Suprapubic skin (tissue), 3 donors: Measurements from ENCODE around the gene TSPAN33.

Experiments used
- POLR2A ChIP-seq, 2 donors: fragments of 450-650 bp; IDR thresholded peaks; one replicate each; pipeline ENCODE4 v1.6.1; 2017; ENCODE audit warnings: antibody characterized with exemption in 2 of 2, mild to moderate bottlenecking in 2 of 2, moderate library complexity in 2 of 2
- TF ChIP-seq, protein P1 (sequence below), 2 donors: fragments of 200-600 bp in 1 of 2; fragments of 450-650 bp in 1 of 2; sonication (generic) in 1 of 2; IDR thresholded peaks; one replicate each; pipeline ENCODE4 v1.5.1; 2016 to 2019; ENCODE audit warnings: antibody characterized with exemption in 2 of 2, mild to moderate bottlenecking in 1 of 2, moderate library complexity in 1 of 2

DNA sequence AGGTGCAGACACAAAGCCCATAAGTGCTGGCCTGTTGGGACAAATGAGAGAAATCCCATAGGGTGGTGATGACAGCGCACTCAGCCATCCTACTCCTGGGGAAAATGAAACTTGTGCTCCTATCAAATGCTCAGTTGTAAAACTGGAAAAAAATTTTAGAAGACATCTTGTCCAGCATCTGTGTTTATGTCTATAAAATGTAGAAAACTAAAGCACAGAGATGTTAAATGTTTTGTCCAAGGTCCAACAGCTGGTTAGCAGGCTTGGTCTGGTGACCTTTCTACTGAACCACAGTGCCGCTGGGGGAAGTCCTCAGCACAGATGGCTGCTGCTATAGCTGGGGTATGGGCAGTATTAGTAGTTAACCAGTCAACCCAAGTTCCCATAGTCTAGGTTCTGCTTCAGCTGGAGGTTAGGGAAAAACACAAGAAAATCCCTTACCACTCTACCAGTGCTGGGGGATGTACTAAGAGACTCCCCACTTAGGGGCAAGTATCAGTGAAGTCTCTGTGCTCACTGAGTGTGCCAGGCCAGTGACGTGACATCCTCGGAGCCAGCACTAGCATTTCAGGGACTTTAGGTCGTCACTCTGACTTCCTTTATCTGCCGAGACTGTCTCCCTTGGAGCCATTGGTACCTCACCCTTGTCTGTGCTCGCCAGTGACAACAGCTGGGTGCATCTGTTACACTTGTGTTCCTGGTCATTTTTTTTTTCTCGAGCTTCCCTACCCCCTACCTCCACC lies 1.9 kb downstream of the TSPAN33 start:
- TF ChIP-seq, protein P1, sequence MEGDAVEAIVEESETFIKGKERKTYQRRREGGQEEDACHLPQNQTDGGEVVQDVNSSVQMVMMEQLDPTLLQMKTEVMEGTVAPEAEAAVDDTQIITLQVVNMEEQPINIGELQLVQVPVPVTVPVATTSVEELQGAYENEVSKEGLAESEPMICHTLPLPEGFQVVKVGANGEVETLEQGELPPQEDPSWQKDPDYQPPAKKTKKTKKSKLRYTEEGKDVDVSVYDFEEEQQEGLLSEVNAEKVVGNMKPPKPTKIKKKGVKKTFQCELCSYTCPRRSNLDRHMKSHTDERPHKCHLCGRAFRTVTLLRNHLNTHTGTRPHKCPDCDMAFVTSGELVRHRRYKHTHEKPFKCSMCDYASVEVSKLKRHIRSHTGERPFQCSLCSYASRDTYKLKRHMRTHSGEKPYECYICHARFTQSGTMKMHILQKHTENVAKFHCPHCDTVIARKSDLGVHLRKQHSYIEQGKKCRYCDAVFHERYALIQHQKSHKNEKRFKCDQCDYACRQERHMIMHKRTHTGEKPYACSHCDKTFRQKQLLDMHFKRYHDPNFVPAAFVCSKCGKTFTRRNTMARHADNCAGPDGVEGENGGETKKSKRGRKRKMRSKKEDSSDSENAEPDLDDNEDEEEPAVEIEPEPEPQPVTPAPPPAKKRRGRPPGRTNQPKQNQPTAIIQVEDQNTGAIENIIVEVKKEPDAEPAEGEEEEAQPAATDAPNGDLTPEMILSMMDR (IDR thresholded peaks at IDR 0.05) = no peak
- no peak for TF ChIP-seq POLR2A (IDR thresholded peaks at IDR 0.05)
